Measurements from ENCODE around the gene MGAT1.
"Not testable (repeated sequence)": the region's sequence is repeated elsewhere in the genome, so short reads cannot be mapped to it uniquely, and the experiment has no call there.

Gene MGAT1

GRCh38 chr5:180785121-180785781 is 17.4 kb downstream of the MGAT1 start:
- no peak for DNase-seq (ENCODE audit: low read depth)

GRCh38 chr5:180784497-180785097 is 18.0 kb downstream of the MGAT1 start:
- peak; percentile 65 for DNase-seq (ENCODE audit: low read depth)

GRCh38 chr5:180783340-180784052 is 19.1 kb downstream of the MGAT1 start:
- no peak for DNase-seq (ENCODE audit: low read depth)

- no peak for DNase-seq (ENCODE audit: low read depth)
Measured at GRCh38 chr5:180782748-180783147, 19.9 kb downstream of the MGAT1 start.

- DNase-seq (ENCODE audit: low read depth) = not testable (repeated sequence)
Measured at GRCh38 chr5:180781900-180782326, 20.7 kb downstream of the MGAT1 start.

- no peak for DNase-seq (ENCODE audit: low read depth)
Measured at GRCh38 chr5:180779985-180780610, 22.5 kb downstream of the MGAT1 start.

GRCh38 chr5:180777475-180777874 is 25.1 kb downstream of the MGAT1 start:
- DNase-seq (ENCODE audit: low read depth) = no peak

GRCh38 chr5:180776376-180776775 is 26.2 kb downstream of the MGAT1 start:
- no peak for DNase-seq (ENCODE audit: low read depth)

- no peak for DNase-seq (ENCODE audit: low read depth)
Measured at GRCh38 chr5:180775624-180776023, 27.0 kb downstream of the MGAT1 start.

GRCh38 chr5:180771839-180772238 is 30.8 kb downstream of the MGAT1 start:
- DNase-seq (ENCODE audit: low read depth) = no peak

- no peak for DNase-seq (ENCODE audit: low read depth)
Measured at GRCh38 chr5:180769821-180770220, 32.8 kb downstream of the MGAT1 start.

GRCh38 chr5:180755601-180756000 is 47.0 kb downstream of the MGAT1 start:
- DNase-seq (ENCODE audit: low read depth) = no peak

- no peak for DNase-seq (ENCODE audit: low read depth)
Measured at GRCh38 chr5:180744253-180744652, 58.4 kb downstream of the MGAT1 start.

GRCh38 chr5:180742727-180743126 is 59.9 kb downstream of the MGAT1 start:
- no peak for DNase-seq (ENCODE audit: low read depth)

GRCh38 chr5:180740953-180741352 is 61.7 kb downstream of the MGAT1 start:
- not testable (repeated sequence) for DNase-seq (ENCODE audit: low read depth)

- no peak for DNase-seq (ENCODE audit: low read depth)
Measured at GRCh38 chr5:180739958-180740357, 62.6 kb downstream of the MGAT1 start, which contains the start of gene OR2Y1. OR2Y1 (minus strand) TSS chr5:180740058; CDS start chr5:180740058, 0 bp downstream.

GRCh38 chr5:180739271-180739670 is 63.3 kb downstream of the MGAT1 start:
- DNase-seq (ENCODE audit: low read depth) = no peak

GRCh38 chr5:180736536-180736935 is 66.1 kb downstream of the MGAT1 start:
- no peak for DNase-seq (ENCODE audit: low read depth)

Data from activated T-cell treated with anti-CD3 and anti-CD28 coated beads for 1 hour (primary cell).